ENCODE results near the gene MYOM1.

Gene MYOM1

GRCh38 chr18:3126457-3127097 is 93.2 kb downstream of the MYOM1 start:
- Histone ChIP-seq H2BK5ac (ENCODE audit: low read length) (no peak overlapping the region), H3K27ac (ENCODE audit: low read depth, low read length) (no peak overlapping the region), H4K5ac (ENCODE audit: low read length) (no peak overlapping the region), H3K79me2 (ENCODE audit: control insufficient read depth, insufficient read depth, low read length) (no peaks in the 10 kb centered on the region), H2BK120ac (ENCODE audit: low read depth, low read length) (no peak overlapping the region), H3K4me2 (ENCODE audit: low read length) (no peak overlapping the region), H2AK5ac (ENCODE audit: low read length) (no peak overlapping the region), H3K4ac (ENCODE audit: low read depth, low read length) (no peak overlapping the region), H3K79me1 (ENCODE audit: low read length) (no peaks in the 10 kb centered on the region), H3K27me3 (ENCODE audit: insufficient read depth, low read length, poor library complexity) (no peaks in the 10 kb centered on the region), H3K56ac (ENCODE audit: low read length) (no peak overlapping the region), H3K4me3 (ENCODE audit: low read length) (no peak overlapping the region), H3K18ac (ENCODE audit: low read length) (no peak overlapping the region), H3K36me3 (ENCODE audit: control insufficient read depth, insufficient read depth, low read length) (no peaks in the 10 kb centered on the region), H3K4me1 (ENCODE audit: control insufficient read depth, low read depth, low read length) (no peaks in the 10 kb centered on the region), H3K9ac (ENCODE audit: low read length) (no peak overlapping the region), H4K8ac (ENCODE audit: low read depth, low read length) (no peak overlapping the region), H3K23ac (ENCODE audit: low read length) (no peak overlapping the region), H2BK15ac (replicated peaks; ENCODE audit: low read depth) (no peak overlapping the region)
- DNase-seq = no peak
- no CpG with 5 or more reads among the region's 9 CpGs for WGBS (ENCODE audit: extremely low coverage, insufficient coverage, low lambda C conversion rate)

GRCh38 chr18:3124822-3125221 is 94.9 kb downstream of the MYOM1 start:
- Histone ChIP-seq H3K23ac (ENCODE audit: low read length) (no peak overlapping the region), H3K18ac (ENCODE audit: low read length) (no peak overlapping the region), H3K4me2 (ENCODE audit: low read length) (no peak overlapping the region), H2BK5ac (ENCODE audit: low read length) (no peak overlapping the region), H2BK120ac (ENCODE audit: low read depth, low read length) (no peak overlapping the region), H3K36me3 (ENCODE audit: control insufficient read depth, insufficient read depth, low read length) (no peaks in the 10 kb centered on the region), H3K56ac (ENCODE audit: low read length) (no peak overlapping the region), H3K79me1 (ENCODE audit: low read length) (no peaks in the 10 kb centered on the region), H3K27me3 (ENCODE audit: insufficient read depth, low read length, poor library complexity) (no peaks in the 10 kb centered on the region), H3K9ac (ENCODE audit: low read length) (no peak overlapping the region), H3K4ac (ENCODE audit: low read depth, low read length) (no peak overlapping the region), H4K5ac (ENCODE audit: low read length) (no peak overlapping the region), H4K8ac (ENCODE audit: low read depth, low read length) (no peak overlapping the region), H3K4me3 (ENCODE audit: low read length) (no peak overlapping the region), H3K79me2 (ENCODE audit: control insufficient read depth, insufficient read depth, low read length) (no peaks in the 10 kb centered on the region), H3K4me1 (ENCODE audit: control insufficient read depth, low read depth, low read length) (no peaks in the 10 kb centered on the region), H2BK15ac (replicated peaks; ENCODE audit: low read depth) (no peak overlapping the region), H3K27ac (ENCODE audit: low read depth, low read length) (no peak overlapping the region), H2AK5ac (ENCODE audit: low read length) (no peak overlapping the region)
- WGBS (ENCODE audit: extremely low coverage, insufficient coverage, low lambda C conversion rate) = no CpG with 5 or more reads among the region's 1 CpG
- no peak for DNase-seq

- H3K79me1 ChIP-seq (ENCODE audit: low read length) = no peaks in the 10 kb centered on the region
- H3K4me3 ChIP-seq (ENCODE audit: low read length) = no peak overlapping the region
- no peaks in the 10 kb centered on the region for H3K36me3 ChIP-seq (ENCODE audit: control insufficient read depth, insufficient read depth, low read length)
- no peak overlapping the region for H3K18ac ChIP-seq (ENCODE audit: low read length)
- H2BK5ac ChIP-seq (ENCODE audit: low read length) = no peak overlapping the region
- no peak overlapping the region for H3K9ac ChIP-seq (ENCODE audit: low read length)
- no peaks in the 10 kb centered on the region for H3K27me3 ChIP-seq (ENCODE audit: insufficient read depth, low read length, poor library complexity)
- no peak overlapping the region for H3K4me2 ChIP-seq (ENCODE audit: low read length)
- WGBS (ENCODE audit: extremely low coverage, insufficient coverage, low lambda C conversion rate) = no CpG with 5 or more reads among the region's 5 CpGs
- H3K79me2 ChIP-seq (ENCODE audit: control insufficient read depth, insufficient read depth, low read length) = no peaks in the 10 kb centered on the region
- H3K23ac ChIP-seq (ENCODE audit: low read length) = no peak overlapping the region
- H4K8ac ChIP-seq (ENCODE audit: low read depth, low read length) = no peak overlapping the region
- no peaks in the 10 kb centered on the region for H3K4me1 ChIP-seq (ENCODE audit: control insufficient read depth, low read depth, low read length)
- no peak overlapping the region for H3K27ac ChIP-seq (ENCODE audit: low read depth, low read length)
- no peak overlapping the region for H3K4ac ChIP-seq (ENCODE audit: low read depth, low read length)
- H4K5ac ChIP-seq (ENCODE audit: low read length) = no peak overlapping the region
- H2BK15ac ChIP-seq (replicated peaks; ENCODE audit: low read depth) = no peak overlapping the region
- no peak overlapping the region for H2BK120ac ChIP-seq (ENCODE audit: low read depth, low read length)
- no peak overlapping the region for H3K56ac ChIP-seq (ENCODE audit: low read length)
- H2AK5ac ChIP-seq (ENCODE audit: low read length) = no peak overlapping the region
- no peak for DNase-seq
These were observed 96.9 kb downstream of the MYOM1 start for GRCh38 chr18:3122851-3123250.

- Histone ChIP-seq H3K4me2 (ENCODE audit: low read length) (no peak overlapping the region), H3K27me3 (ENCODE audit: insufficient read depth, low read length, poor library complexity) (no peaks in the 10 kb centered on the region), H3K79me2 (ENCODE audit: control insufficient read depth, insufficient read depth, low read length) (no peaks in the 10 kb centered on the region), H3K36me3 (ENCODE audit: control insufficient read depth, insufficient read depth, low read length) (no peaks in the 10 kb centered on the region), H3K9ac (ENCODE audit: low read length) (no peak overlapping the region), H2BK5ac (ENCODE audit: low read length) (no peak overlapping the region), H2BK15ac (replicated peaks; ENCODE audit: low read depth) (no peak overlapping the region), H3K4me1 (ENCODE audit: control insufficient read depth, low read depth, low read length) (no peaks in the 10 kb centered on the region), H2BK120ac (ENCODE audit: low read depth, low read length) (no peak overlapping the region), H3K23ac (ENCODE audit: low read length) (no peak overlapping the region), H3K4me3 (ENCODE audit: low read length) (no peak overlapping the region), H3K27ac (ENCODE audit: low read depth, low read length) (no peak overlapping the region), H4K8ac (ENCODE audit: low read depth, low read length) (no peak overlapping the region), H3K4ac (ENCODE audit: low read depth, low read length) (no peak overlapping the region), H2AK5ac (ENCODE audit: low read length) (no peak overlapping the region), H3K56ac (ENCODE audit: low read length) (no peak overlapping the region), H4K5ac (ENCODE audit: low read length) (no peak overlapping the region), H3K79me1 (ENCODE audit: low read length) (no peaks in the 10 kb centered on the region), H3K18ac (ENCODE audit: low read length) (no peak overlapping the region)
- DNase-seq = no peak
- no CpG with 5 or more reads among the region's 2 CpGs for WGBS (ENCODE audit: extremely low coverage, insufficient coverage, low lambda C conversion rate)
These were observed 98.5 kb downstream of the MYOM1 start for GRCh38 chr18:3121259-3121658.

GRCh38 chr18:3120356-3120755 is 99.4 kb downstream of the MYOM1 start:
- DNase-seq = no peak
- WGBS (ENCODE audit: extremely low coverage, insufficient coverage, low lambda C conversion rate) = no CpG with 5 or more reads among the region's 9 CpGs
- H3K23ac ChIP-seq (ENCODE audit: low read length) = no peak overlapping the region
- H2BK5ac ChIP-seq (ENCODE audit: low read length) = no peak overlapping the region
- no peak overlapping the region for H2AK5ac ChIP-seq (ENCODE audit: low read length)
- no peak overlapping the region for H3K18ac ChIP-seq (ENCODE audit: low read length)
- H3K9ac ChIP-seq (ENCODE audit: low read length) = no peak overlapping the region
- no peaks in the 10 kb centered on the region for H3K36me3 ChIP-seq (ENCODE audit: control insufficient read depth, insufficient read depth, low read length)
- H2BK120ac ChIP-seq (ENCODE audit: low read depth, low read length) = no peak overlapping the region
- H3K56ac ChIP-seq (ENCODE audit: low read length) = no peak overlapping the region
- no peak overlapping the region for H4K5ac ChIP-seq (ENCODE audit: low read length)
- no peak overlapping the region for H2BK15ac ChIP-seq (replicated peaks; ENCODE audit: low read depth)
- no peaks in the 10 kb centered on the region for H3K79me1 ChIP-seq (ENCODE audit: low read length)
- no peak overlapping the region for H3K4me3 ChIP-seq (ENCODE audit: low read length)
- H4K8ac ChIP-seq (ENCODE audit: low read depth, low read length) = no peak overlapping the region
- H3K27ac ChIP-seq (ENCODE audit: low read depth, low read length) = no peak overlapping the region
- H3K27me3 ChIP-seq (ENCODE audit: insufficient read depth, low read length, poor library complexity) = no peaks in the 10 kb centered on the region
- no peaks in the 10 kb centered on the region for H3K79me2 ChIP-seq (ENCODE audit: control insufficient read depth, insufficient read depth, low read length)
- no peak overlapping the region for H3K4ac ChIP-seq (ENCODE audit: low read depth, low read length)
- H3K4me1 ChIP-seq (ENCODE audit: control insufficient read depth, low read depth, low read length) = no peaks in the 10 kb centered on the region
- no peak overlapping the region for H3K4me2 ChIP-seq (ENCODE audit: low read length)

Data from mesendoderm (in vitro differentiated cells).